Liver (tissue), 3 donors: ENCODE data around the gene RABL6.

Source experiments
- ATF3 ChIP-seq: IDR thresholded peaks from 2 replicates; pipeline ENCODE4 v1.6.1; 2016; ENCODE audit warnings: antibody characterized with exemption
- CTCF ChIP-seq: fragments of 150-350 bp; IDR thresholded peaks from 2 replicates; pipeline ENCODE4 v1.5.1; 2017; ENCODE audit warnings: improper control_type of control experiment, low read depth, low read length; ENCODE audit not compliant: missing input control
- EGR1 ChIP-seq, 2 donors: IDR thresholded peaks; 2 replicates each; pipeline ENCODE4 v1.6.1; 2016 to 2018; ENCODE audit warnings: antibody characterized with exemption in 2 of 2, low read depth in 2 of 2
- JUND ChIP-seq, 2 donors: IDR thresholded peaks; 2 replicates each; pipeline ENCODE4 v1.6.1; 2016; ENCODE audit warnings: antibody characterized with exemption in 2 of 2
- MAX ChIP-seq: IDR thresholded peaks from 2 replicates; pipeline ENCODE4 v1.6.1; 2016; ENCODE audit warnings: antibody characterized with exemption
- NR2F2 ChIP-seq: IDR thresholded peaks from 2 replicates; pipeline ENCODE4 v1.6.1; 2016; ENCODE audit warnings: antibody characterized with exemption
- RAD21 ChIP-seq, 2 donors: IDR thresholded peaks; 2 replicates each; pipeline ENCODE4 v1.6.1; 2016; ENCODE audit warnings: antibody characterized with exemption in 2 of 2, mild to moderate bottlenecking in 2 of 2
- SP1 ChIP-seq: IDR thresholded peaks from 2 replicates; pipeline ENCODE4 v1.6.1; 2018; ENCODE audit warnings: antibody characterized with exemption, mild to moderate bottlenecking
- TAF1 ChIP-seq: conservative IDR thresholded peaks from 2 replicates; pipeline ENCODE4 v1.6.1; 2016; ENCODE audit warnings: antibody characterized with exemption, mild to moderate bottlenecking
- ZBTB33 ChIP-seq: IDR thresholded peaks from 2 replicates; pipeline ENCODE4 v1.6.1; 2016; ENCODE audit warnings: antibody characterized with exemption
- donor health status: healthy.
- donor health status: healthy.

- TF ChIP-seq CTCF (no peak), MAX (no peak), ZBTB33 (no peak), RAD21 (IDR thresholded peaks at IDR 0.05) (peak in 1 of 2 donors; percentile 45), ATF3 (no peak), SP1 (peak; percentile 60), EGR1 (IDR thresholded peaks at IDR 0.05; ENCODE audit: low read depth in 2 of 2) (no peak), TAF1 (no peak), NR2F2 (no peak), JUND (IDR thresholded peaks at IDR 0.05) (no peak)
These were observed 40.2 kb downstream of the RABL6 start for GRCh38 chr9:136847826-136848392.
